ENCODE data around the gene PCSK4.
A peak's percentile ranks its signal among the peaks of the same experiment; 100 is the strongest.
"Not testable (repeated sequence)": the region's sequence is repeated elsewhere in the genome, so short reads cannot be mapped to it uniquely, and the experiment has no call there.

Gene PCSK4

GRCh38 chr19:1452802-1453524 is 37.2 kb downstream of the PCSK4 start:
- DNase-seq, result no peak

DNA sequence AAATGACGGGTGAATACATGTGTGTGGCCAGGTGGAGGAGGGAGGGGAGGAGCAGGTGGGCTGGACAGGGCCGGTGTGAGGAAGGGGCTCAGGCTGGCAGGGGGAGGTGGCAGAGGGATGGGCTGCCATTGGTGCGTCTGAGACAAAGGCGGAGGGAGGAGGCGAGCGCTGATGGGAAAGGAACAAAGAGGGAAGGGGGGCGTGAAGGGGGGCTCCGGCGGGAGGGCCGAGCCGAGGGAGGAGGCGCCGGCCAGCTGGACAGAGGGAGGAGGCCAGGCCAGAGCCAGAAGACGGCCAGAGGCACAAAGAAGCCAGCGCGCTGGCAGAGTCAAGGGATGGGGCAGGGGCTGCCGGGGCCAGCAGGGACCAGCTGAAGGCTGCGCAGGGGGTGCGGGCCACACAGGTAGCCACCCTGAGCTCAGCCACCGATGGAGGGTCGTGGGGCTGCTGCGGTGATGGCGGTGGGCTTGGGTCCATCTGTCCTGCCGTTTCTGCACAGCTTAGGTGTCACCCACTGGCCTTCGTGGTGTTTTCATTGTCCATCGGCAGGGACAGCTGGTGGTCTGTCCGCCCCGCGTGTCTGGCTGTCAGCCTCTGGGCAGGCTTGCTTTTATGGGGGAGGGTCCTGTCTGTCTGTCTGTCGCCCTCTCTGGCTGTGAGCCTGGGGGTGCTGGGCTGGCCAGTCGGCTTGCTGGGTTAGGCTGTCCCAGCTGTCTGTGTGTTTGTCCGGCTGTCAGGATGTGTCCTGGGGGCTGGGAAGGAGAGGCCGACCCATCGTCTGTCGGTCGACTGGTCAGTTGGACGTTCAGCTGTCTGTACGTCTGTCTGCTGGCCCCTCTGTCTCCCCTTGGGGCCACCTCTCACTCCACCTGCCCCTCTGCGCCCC is 38.0 kb downstream of the PCSK4 start:
- DNase-seq, result no peak

DNA sequence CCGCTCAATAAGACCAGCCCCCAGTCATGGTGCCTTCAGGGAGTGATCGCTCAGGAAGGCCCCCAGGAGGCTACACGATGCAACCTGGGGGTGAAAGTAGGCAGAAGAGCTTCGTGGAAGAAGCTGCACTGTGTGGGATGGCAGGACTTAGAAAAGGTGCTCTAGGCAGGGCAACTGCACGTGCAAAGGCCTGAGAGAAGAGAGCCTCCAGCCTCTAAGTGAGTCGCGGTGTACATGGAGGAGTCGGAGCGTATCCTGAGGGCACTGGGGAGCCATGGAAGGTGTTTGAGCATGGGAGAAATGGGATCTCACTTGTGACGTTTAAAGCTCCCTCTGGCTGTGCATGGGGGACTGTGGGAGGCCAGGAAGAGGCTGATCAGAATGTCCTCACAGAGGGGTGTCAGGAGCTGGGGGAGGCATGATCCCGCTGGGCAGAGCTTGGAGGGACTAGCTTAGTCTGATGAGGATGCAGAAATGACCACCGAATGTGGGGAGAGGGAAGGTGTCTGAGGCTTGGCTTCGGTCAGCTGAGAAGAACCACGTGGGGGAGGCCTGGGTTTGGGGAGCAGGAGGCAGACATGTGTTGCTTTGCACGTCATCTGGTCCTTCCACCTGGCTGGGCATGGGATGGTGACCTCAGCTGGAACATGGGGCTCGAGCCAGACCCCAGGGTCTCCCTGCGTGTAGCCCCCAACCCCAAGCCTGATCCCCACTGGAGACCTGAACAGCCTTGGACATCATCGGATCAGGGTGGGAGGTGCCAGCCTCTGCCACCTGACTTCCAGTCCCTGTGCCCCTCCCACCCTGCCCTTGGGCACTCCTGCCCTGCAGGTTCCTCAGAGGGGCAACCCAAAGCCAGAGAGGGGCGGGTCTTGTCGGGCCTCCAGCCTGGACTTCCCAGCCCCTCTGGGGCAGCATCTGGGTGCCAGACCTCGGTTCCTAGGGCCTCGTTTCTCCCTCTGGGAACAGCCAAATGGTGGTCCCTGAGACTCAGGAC is 39.1 kb downstream of the PCSK4 start:
- DNase-seq, result no peak

- DNase-seq, result no peak
Observed at GRCh38 chr19:1449467-1450442, 40.4 kb downstream of the PCSK4 start, which contains the start of gene APC2. TSS of gene APC2 (plus strand) at chr19:1450121. CDS start at chr19:1453002, 2,881 bp downstream.

GRCh38 chr19:1447944-1448343 is 42.2 kb downstream of the PCSK4 start:
- no peak for DNase-seq

DNA sequence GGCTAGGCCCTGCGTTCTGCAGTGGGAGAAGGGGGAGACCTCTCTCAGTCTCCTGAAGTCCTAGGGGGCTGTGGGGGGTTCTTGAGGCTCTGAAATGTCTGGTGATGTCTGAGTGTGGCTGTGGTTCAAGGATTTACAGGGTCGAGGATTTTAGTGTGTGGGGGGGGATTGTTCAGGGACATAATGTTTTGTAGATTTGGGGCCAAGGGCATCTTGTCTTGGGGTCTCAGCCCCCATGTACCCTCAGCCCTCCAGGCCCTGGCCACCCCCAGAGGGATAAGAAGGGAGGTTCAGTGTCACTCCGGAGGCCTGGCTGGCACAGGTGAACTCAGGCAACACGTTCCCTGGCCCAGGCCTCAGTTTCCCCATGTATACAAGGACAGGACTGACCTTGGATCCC is 42.6 kb downstream of the PCSK4 start:
- no peak for DNase-seq

DNA sequence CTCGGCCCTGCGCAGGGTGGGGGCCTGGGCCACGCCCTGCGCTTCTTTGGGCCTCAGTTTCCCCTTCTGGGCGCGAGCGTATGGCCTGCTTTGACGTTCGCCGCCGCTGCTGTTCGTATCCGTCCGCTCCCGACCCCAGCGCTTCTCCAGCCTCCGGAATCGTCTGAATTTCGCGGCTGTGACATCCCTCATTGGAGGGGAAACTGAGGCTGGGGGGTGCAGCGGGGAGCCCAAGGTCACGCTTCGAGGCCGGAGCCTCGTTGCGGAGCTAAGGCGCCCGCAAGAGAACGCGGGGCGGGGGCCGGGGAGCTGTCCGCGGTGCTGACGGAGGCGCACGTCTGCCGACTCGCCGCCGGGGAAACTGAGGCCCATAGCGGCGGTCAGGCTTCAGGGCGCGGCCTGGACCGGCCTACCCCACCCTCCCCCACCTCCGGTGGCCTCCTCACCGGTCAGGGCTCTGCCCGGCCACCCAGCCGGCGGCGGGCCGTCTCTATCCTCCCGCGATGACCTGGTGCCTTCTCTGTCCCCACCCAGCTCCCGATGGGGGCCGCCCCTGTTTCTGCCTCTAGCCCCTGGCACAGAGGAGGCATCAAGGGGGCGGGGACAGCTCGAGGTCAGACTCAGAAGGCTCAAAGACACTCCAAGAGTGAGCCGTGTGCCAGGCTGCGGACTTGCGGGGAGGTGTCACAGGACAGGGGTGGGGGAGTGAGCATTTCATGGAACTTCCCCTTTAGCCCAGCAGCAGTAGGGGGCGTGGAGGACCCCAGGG is 43.3 kb downstream of the PCSK4 start:
- no peak for DNase-seq

DNA sequence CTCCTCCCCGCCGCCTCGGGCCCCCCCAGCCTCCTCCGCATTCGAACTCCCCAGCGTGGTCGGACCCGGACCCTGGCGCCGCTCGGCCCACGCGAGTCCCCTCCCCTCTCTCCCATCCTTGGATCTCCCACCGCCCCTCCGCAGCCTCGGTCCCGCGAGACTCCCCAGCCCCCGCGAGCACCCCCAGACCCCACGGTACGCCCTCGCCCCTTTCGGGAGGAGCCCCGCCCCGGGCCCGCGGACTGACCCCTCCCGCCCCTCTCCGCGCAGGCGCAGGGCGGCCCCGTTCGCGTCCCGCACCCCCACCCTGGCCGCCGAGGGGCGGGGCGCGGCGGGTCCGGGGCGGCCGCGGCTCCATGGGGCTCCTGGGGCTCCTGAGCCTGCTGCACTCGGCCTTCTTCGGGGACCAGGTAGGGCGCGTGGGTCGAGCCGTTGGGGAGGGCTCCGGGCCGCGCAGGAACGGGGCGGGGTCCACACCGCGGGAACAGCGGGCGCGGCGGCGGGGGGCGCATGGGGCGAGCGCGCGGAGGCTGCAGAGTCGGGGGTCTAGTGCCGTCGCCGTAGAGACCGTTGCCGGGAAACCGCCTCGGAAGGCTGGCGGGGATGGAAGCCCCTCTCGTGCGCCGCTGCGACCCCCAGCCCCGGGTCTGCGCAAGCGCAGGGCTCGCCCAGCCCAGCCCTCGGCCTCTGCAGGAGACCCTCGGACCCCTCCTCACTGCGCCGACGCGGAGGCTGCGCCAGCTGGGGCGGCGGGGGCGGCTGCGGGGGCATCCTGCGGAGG is 44.0 kb downstream of the PCSK4 start:
- no peak for DNase-seq

- DNase-seq, result peak; percentile 77
Observed at GRCh38 chr19:1445185-1445931, 44.8 kb downstream of the PCSK4 start.

DNA sequence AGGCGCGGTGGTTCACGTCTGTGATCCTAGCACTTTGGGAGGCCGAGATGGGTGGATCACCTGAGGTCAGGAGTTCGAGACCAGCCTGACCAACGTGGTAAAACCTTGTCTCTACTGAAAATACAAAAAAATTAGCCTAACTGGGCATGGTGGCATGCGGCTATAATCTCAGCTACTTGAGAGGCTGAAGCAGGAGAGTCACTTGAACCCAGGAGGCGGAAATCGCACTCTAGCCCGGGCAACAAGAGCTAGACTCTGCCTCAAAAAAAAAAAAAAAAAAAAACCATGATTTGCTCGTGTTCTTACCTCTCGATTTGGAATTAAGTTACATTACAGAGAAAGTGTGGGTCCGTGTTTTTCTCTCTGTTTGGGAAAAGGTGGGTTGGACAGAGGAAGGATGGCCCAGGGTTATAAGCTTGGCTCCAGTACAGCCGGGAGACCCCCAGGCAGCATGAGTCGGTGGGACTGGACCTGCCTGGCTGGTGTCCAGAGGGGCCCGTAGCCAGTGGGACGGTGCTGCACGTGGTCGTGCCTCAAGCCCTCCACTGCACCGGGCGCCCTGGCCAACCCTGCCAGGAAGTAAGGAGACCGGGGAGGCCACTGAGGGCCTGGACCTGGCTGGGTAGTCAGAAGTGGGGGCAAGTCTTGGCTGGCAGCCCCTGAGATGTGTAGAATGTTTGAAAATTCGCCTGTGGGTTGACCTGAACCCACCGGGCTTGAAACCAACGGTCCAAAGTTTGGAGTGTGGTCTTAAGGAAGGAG is 48.3 kb downstream of the PCSK4 start:
- DNase-seq, result no peak

- DNase-seq, result no peak
Observed at GRCh38 chr19:1441022-1441426, 49.1 kb downstream of the PCSK4 start.

DNA sequence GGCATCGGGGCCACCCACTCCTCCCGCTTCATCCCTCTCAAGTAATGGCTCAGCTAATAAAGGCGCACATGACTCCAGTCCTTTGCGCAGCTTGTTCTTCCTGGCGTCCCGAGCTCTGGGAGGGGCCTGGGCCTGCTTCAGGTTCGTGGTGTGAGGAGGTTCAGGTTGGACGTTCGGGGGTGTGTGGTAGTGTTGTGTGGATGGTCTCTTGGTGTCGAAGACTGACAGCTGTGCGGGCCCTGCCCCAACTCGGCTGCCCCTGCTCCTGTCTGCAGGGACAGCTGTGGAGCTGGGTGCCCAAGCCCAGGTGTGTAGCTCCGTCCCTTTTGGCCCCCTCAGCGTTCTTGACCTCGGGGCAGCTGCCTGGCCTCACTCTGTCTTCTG is 49.7 kb downstream of the PCSK4 start:
- DNase-seq, result no peak

DNA sequence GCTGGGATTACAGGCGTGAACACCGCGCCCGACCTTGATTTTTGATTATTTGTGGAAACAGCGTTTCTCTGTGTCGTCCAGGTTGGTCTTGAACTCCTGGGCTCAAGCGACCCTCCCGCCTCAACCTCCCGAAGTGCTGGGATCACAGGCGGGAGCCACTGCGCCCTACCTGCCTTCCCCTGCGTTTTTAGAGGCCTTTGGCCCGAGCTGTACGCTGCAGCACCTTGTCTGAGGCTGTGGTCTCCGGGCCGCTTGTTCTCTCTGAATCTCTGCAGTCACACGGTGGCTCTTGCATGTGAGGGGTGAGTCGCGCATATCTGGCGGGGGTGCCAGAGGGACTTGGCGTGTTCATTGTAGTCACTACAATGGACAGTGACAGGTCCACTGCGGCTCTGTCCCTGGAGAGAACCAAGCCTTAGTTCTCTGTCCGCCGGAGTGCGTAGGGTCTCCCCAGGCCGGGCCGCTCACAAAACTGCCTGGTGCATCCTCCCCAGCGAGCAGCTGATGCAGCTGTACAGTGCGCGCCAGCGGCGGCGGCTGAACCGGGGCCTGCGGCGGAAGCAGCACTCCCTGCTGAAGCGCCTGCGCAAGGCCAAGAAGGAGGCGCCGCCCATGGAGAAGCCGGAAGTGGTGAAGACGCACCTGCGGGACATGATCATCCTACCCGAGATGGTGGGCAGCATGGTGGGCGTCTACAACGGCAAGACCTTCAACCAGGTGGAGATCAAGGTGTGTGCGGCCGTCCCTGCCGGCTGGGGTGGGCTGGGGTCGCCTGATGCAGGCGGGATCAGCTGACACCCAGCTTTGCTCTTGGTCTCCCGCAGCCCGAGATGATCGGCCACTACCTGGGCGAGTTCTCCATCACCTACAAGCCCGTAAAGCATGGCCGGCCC is 50.4 kb downstream of the PCSK4 start:
- DNase-seq, result not testable (repeated sequence)

- DNase-seq, result no peak
Observed at GRCh38 chr19:1438933-1439354, 51.2 kb downstream of the PCSK4 start.

DNA sequence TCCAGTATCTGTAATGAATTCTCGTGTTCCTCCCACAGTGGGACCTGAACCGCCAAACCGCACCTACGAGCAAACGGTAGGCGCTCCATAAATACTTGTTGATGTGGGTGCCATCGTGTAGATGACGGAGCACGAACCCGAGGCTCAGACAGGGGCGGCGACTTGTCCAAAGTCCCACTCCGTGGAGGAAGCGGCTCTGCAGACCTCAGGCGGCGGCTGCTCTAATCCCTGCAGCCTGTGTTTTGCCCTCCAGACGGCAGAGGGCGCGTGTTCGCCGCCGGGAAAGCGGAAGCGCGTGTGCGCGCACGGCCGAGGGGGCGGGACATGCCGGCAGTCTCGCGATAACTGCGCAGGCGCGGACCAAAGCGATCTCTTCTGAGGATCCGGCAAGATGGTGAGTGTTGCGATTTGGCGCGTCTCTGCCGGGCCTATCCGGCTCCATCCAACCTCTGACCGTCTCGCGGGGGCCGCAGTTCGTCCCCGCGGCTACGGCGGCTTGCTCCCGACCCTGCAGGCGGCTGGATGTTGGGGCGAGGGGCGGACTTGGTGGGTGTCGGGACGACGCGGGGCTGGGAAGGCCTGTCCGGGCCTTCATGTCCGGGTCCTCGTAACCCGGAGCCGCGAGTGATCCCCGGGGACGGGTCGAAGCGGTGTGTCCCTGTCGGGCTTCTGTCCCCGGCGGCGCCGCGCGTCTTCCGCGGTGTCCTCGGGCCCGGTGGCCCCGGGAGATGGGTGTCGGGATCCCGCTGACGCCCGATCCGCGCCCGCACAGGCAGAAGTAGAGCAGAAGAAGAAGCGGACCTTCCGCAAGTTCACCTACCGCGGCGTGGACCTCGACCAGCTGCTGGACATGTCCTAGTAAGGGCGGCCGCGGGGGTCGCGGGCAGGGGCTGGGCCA is 51.9 kb downstream of the PCSK4 start, which contains the start of gene RPS15:
RPS15 (plus strand) TSS at position 362 of the 898 bp plus-strand sequence; CDS start at position 392, 30 bp downstream.
- DNase-seq, result peak; percentile 97

GRCh38 chr19:1437609-1438008 is 52.5 kb downstream of the PCSK4 start:
- DNase-seq, result no peak
